Trophoblast cell (in vitro differentiated cells and primary cell): ENCODE results near the gene MYCBP2.

Source experiments
- DNase-seq, 2 donors: peaks; one replicate each; pipeline ENCODE4 v3.0.0-alpha.2; 2016
- H2AFZ ChIP-seq: 2 replicates; pipeline ENCODE4 v1.6.1; 2013; ENCODE audit warnings: low read length, moderate library complexity, mild to moderate bottlenecking; ENCODE audit not compliant: insufficient read depth, poor library complexity
- H2AK5ac ChIP-seq: 2 replicates; pipeline ENCODE4 v1.6.1; 2013; ENCODE audit warnings: mild to moderate bottlenecking, low read length
- H2BK120ac ChIP-seq: 2 replicates; pipeline ENCODE4 v1.6.1; 2013; ENCODE audit warnings: low read length, mild to moderate bottlenecking, moderate library complexity; ENCODE audit not compliant: insufficient read depth, poor library complexity
- H2BK12ac ChIP-seq: 2 replicates; pipeline ENCODE4 v1.6.1; 2013; ENCODE audit warnings: mild to moderate bottlenecking, low read length, moderate library complexity
- H2BK5ac ChIP-seq: 2 replicates; pipeline ENCODE4 v1.6.1; 2013; ENCODE audit warnings: low read length, low read depth, moderate library complexity, mild to moderate bottlenecking; ENCODE audit not compliant: poor library complexity
- H3K14ac ChIP-seq: 2 replicates; pipeline ENCODE4 v1.6.1; 2013; ENCODE audit warnings: mild to moderate bottlenecking, low read length
- H3K18ac ChIP-seq: 2 replicates; pipeline ENCODE4 v1.6.1; 2013; ENCODE audit warnings: mild to moderate bottlenecking, low read length
- H3K23ac ChIP-seq: 2 replicates; pipeline ENCODE4 v1.6.1; 2013; ENCODE audit warnings: low read length
- H3K27ac ChIP-seq: 2 replicates; pipeline ENCODE4 v1.5.1; 2013; ENCODE audit warnings: low read depth, mild to moderate bottlenecking, inconsistent platforms, low read length, moderate library complexity
- H3K27me3 ChIP-seq: 2 replicates; pipeline ENCODE4 v1.6.1; 2013; ENCODE audit warnings: inconsistent platforms, mild to moderate bottlenecking, low read length, moderate library complexity; ENCODE audit not compliant: insufficient read depth
- H3K36me3 ChIP-seq, 2 experiments: 1 replicate in 1 of 2; 2 replicates in 1 of 2; pipeline ENCODE4 v1.6.1; 2013; ENCODE audit warnings: low read length in 2 of 2, mild to moderate bottlenecking in 2 of 2, moderate library complexity in 1 of 2; ENCODE audit not compliant: insufficient read depth in 2 of 2, control insufficient read depth in 1 of 2
- H3K4ac ChIP-seq: 2 replicates; pipeline ENCODE4 v1.6.1; 2013; ENCODE audit warnings: low read depth, mild to moderate bottlenecking, low read length, moderate library complexity
- H3K4me1 ChIP-seq, 2 experiments: 1 replicate in 1 of 2; 2 replicates in 1 of 2; pipeline ENCODE4 v1.6.1; 2013; ENCODE audit warnings: low read length in 2 of 2, mild to moderate bottlenecking in 2 of 2, moderate library complexity in 1 of 2; ENCODE audit not compliant: insufficient read depth in 2 of 2, control insufficient read depth in 1 of 2
- H3K4me2 ChIP-seq: 2 replicates; pipeline ENCODE4 v1.6.1; 2013; ENCODE audit warnings: inconsistent platforms, mild to moderate bottlenecking, low read length, moderate library complexity
- H3K4me3 ChIP-seq: 2 replicates; pipeline ENCODE4 v1.5.1; 2013; ENCODE audit warnings: mild to moderate bottlenecking, low read depth, low read length, inconsistent platforms
- H3K79me1 ChIP-seq: one replicate; pipeline ENCODE4 v1.6.1; 2013; ENCODE audit warnings: low read length
- H3K79me2 ChIP-seq: 2 replicates; pipeline ENCODE4 v1.6.1; 2013; ENCODE audit warnings: low read length, mild to moderate bottlenecking; ENCODE audit not compliant: control insufficient read depth, insufficient read depth, poor library complexity
- H3K9ac ChIP-seq: 2 replicates; pipeline ENCODE4 v1.6.1; 2013; ENCODE audit warnings: mild to moderate bottlenecking, low read length
- H3K9me3 ChIP-seq: 2 replicates; pipeline ENCODE4 v1.6.1; 2013; ENCODE audit warnings: low read depth, mild to moderate bottlenecking, control low read depth, inconsistent platforms, low read length; ENCODE audit not compliant: insufficient read depth
- H4K12ac ChIP-seq: 2 replicates; pipeline ENCODE4 v1.6.1; 2013; ENCODE audit warnings: low read depth, mild to moderate bottlenecking, low read length, moderate library complexity
- H4K8ac ChIP-seq: 2 replicates; pipeline ENCODE4 v1.6.1; 2013; ENCODE audit warnings: low read depth, mild to moderate bottlenecking, low read length, moderate library complexity
- H4K91ac ChIP-seq: one replicate; pipeline ENCODE4 v1.6.1; 2013; ENCODE audit warnings: low read depth, mild to moderate bottlenecking, low read length, moderate library complexity
- WGBS: extraction: QIAGEN DNeasy Blood & Tissue Kit; methylation state at CpG from one replicate; pipeline ENCODE4 v1.1.7; 2013; ENCODE audit warnings: missing lambda C conversion rate; ENCODE audit not compliant: insufficient read length, insufficient coverage; ENCODE audit errors: extremely low coverage; 5-methylcytosine and 5-hydroxymethylcytosine counted together

The MYCBP2 gene

DNA sequence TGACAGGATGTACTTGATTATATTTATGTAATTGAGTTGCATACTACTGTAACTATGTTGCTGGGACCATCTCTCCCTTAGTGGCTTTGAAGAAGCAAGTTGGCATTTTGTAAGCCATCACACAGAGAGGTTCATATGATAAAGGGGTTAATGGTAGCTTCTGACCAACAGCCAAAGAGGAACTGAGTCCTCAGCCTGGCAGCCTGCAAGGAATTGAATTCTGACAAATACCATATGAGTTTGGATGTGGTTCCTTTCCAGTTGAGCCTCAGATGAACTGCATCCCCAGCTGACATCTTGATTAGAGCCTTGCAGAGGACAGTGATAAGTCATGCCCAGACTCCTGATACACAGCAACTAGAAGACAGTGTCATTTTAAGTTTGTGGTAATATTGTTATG lies 8.6 kb upstream of the MYCBP2 start:
- Histone ChIP-seq H3K18ac (no peak overlapping the region), H3K9ac (peak overlapping the region; percentile 61), H3K4me1 (no peaks in the 10 kb centered on the region), H2BK12ac (no peak overlapping the region), H3K14ac (no peak overlapping the region), H4K12ac (no peak overlapping the region), H4K91ac (no peak overlapping the region), H3K27ac (no peak overlapping the region), H3K9me3 (no peaks in the 10 kb centered on the region), H3K36me3 (no peaks in the 10 kb centered on the region), H3K4me2 (no peak overlapping the region), H2AFZ (no peak overlapping the region), H3K23ac (no peak overlapping the region), H3K79me1 (no peaks in the 10 kb centered on the region), H3K79me2 (no peaks in the 10 kb centered on the region), H3K4ac (no peak overlapping the region), H3K4me3 (no peak overlapping the region), H4K8ac (no peak overlapping the region), H2BK5ac (no peak overlapping the region), H3K27me3 (no peaks in the 10 kb centered on the region), H2AK5ac (no peak overlapping the region), H2BK120ac (no peak overlapping the region)
- DNase-seq = no peak

- H2BK12ac ChIP-seq = no peak overlapping the region
Measured at GRCh38 chr13:77333594-77333993, 6.7 kb upstream of the MYCBP2 start.

GRCh38 chr13:77331421-77331820 lies 4.5 kb upstream of the MYCBP2 start:
- Histone ChIP-seq H2BK5ac (no peak overlapping the region), H3K27me3 (no peaks in the 10 kb centered on the region), H3K18ac (no peak overlapping the region), H3K9me3 (no peaks in the 10 kb centered on the region), H3K4me1 (peaks cover 2% of the 10 kb centered on the region in 2 experiments), H4K12ac (no peak overlapping the region), H3K27ac (no peak overlapping the region), H4K91ac (no peak overlapping the region), H3K4me2 (no peak overlapping the region), H2AFZ (no peak overlapping the region), H4K8ac (no peak overlapping the region), H3K9ac (no peak overlapping the region), H3K79me1 (peaks cover 7% of the 10 kb centered on the region), H2BK120ac (no peak overlapping the region), H3K23ac (no peak overlapping the region), H3K14ac (no peak overlapping the region), H3K4me3 (no peak overlapping the region), H2BK12ac (no peak overlapping the region), H2AK5ac (no peak overlapping the region), H3K36me3 (no peaks in the 10 kb centered on the region), H3K4ac (no peak overlapping the region), H3K79me2 (peaks cover 5% of the 10 kb centered on the region)
- whole genome bisulfite sequencing = no CpG with 5 or more reads among the region's 2 CpGs
- no peak for DNase-seq

More at GRCh38 chr13:77333594-77333993, 6.7 kb upstream of the MYCBP2 start:
- peaks cover 2% of the 10 kb centered on the region in 2 experiments for H3K4me1 ChIP-seq
- H4K12ac ChIP-seq = no peak overlapping the region
- H3K27me3 ChIP-seq = no peaks in the 10 kb centered on the region
- no peak overlapping the region for H3K4me2 ChIP-seq
- no peak overlapping the region for H3K9ac ChIP-seq
- WGBS = no CpG with 5 or more reads among the region's 4 CpGs
- no peak overlapping the region for H4K91ac ChIP-seq
- no peak overlapping the region for H2AFZ ChIP-seq
- H3K27ac ChIP-seq = no peak overlapping the region
- H3K79me2 ChIP-seq = peaks cover 2% of the 10 kb centered on the region
- no peak overlapping the region for H3K4ac ChIP-seq
- H3K4me3 ChIP-seq = no peak overlapping the region
- H3K9me3 ChIP-seq = no peaks in the 10 kb centered on the region
- no peak overlapping the region for H2BK5ac ChIP-seq
- no peaks in the 10 kb centered on the region for H3K36me3 ChIP-seq
- no peak overlapping the region for H3K14ac ChIP-seq
- no peak overlapping the region for H4K8ac ChIP-seq
- no peak overlapping the region for H3K23ac ChIP-seq
- H3K79me1 ChIP-seq = peaks cover 3% of the 10 kb centered on the region
- H2AK5ac ChIP-seq = no peak overlapping the region
- H3K18ac ChIP-seq = no peak overlapping the region
- H2BK120ac ChIP-seq = no peak overlapping the region
- DNase-seq = no peak

GRCh38 chr13:77329911-77330584 lies 3.2 kb upstream of the MYCBP2 start:
- Histone ChIP-seq H2AFZ (peak overlapping the region; percentile 66), H3K9ac (peak overlapping the region; percentile 25), H3K4me3 (peak overlapping the region; percentile 86), H3K9me3 (no peaks in the 10 kb centered on the region), H2BK120ac (no peak overlapping the region), H3K27ac (no peak overlapping the region), H3K18ac (no peak overlapping the region), H2BK12ac (no peak overlapping the region), H3K4me1 (peaks cover 2 to 8% of the 10 kb centered on the region in 2 experiments), H3K79me2 (peaks cover 8% of the 10 kb centered on the region), H3K23ac (no peak overlapping the region), H3K4me2 (peak overlapping the region; percentile 83), H4K12ac (peak overlapping the region; percentile 14), H2BK5ac (no peak overlapping the region), H4K91ac (peak overlapping the region; percentile 38), H4K8ac (peak overlapping the region; percentile 43), H3K14ac (no peak overlapping the region), H3K79me1 (peaks cover 8% of the 10 kb centered on the region), H2AK5ac (no peak overlapping the region), H3K27me3 (no peaks in the 10 kb centered on the region), H3K36me3 (no peaks in the 10 kb centered on the region), H3K4ac (no peak overlapping the region)
- DNase-seq = no peak
- WGBS = no CpG with 5 or more reads among the region's 17 CpGs
